GM19452 (cell line): Measurements from ENCODE around the gene KLK1.
A peak's percentile ranks its signal among the peaks of the same experiment; 100 is the strongest.
"Not testable (repeated sequence)": the region's sequence is repeated elsewhere in the genome, so short reads cannot be mapped to it uniquely, and the experiment has no call there.

Experiments used
- ATAC-seq: cut with Tn5 transposase; IDR thresholded peaks from one replicate; pipeline ENCODE4 v1.9.1; 2021; ENCODE audit not compliant: unreplicated experiment

KLK1 gene

DNA sequence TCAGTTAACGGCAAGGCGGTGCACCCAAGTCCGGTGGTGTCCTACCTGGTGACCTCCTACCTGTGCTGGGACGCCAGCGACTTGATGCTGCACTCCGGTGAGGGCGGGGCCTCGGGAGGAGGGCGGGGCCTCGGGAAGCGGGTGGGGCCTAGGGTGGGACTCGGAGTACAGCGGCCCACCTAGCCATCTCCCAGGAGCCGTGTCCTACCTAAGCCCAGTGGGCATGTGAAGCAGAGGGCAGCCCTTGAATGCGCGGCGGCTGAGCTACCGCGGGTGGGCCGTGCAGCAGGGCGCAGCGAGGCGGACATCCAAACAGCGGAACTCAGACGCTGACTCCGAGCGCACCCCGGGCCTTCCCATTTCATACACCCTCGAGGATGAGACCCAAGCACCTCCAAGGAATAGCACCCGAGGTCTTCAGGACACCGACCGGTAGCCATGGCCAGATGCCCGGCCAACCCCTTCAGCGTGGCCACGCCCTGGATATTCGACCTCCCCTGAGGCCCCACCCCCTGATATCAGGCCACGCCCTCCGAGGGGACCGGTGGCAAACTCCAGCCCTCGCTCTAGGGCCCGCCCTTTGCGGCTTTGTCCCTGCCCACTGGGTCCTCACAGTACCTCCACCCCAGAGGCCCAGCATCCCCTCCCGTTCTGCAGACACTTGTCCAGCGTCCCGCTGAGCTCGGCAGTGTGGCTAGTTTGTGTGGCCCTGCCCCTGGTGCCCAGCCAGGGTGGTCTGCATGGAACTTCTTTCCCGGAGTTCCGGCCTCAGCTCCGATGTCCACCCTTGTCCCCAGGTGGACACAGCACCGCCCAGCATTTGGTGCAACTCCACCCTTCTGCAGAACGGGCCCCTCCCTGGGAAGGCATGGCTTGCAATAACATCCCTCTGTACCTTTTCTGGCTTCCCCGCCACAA is 5.4 kb downstream of the KLK1 start:
- peak; percentile 65 for ATAC-seq

DNA sequence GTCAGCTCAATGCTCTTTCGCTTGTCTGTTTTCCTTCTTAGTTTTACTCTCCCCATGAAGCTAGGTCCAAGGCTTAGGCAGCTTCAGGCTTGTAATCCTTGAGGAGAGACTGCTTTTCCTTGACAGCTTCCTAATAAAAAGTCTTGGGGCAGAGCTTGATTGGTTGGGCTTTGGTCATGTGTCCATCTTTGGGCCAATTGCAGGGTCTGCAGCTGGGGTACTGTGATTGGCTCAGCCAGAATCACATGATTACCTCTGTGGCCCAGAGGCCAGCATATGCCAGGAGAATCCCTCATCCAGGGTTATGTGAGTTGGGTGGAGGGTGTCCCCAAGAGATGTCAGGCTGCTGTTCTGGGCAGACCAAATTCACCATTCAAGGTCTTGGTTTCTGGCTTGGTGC is 8.1 kb downstream of the KLK1 start:
- ATAC-seq: no peak

DNA sequence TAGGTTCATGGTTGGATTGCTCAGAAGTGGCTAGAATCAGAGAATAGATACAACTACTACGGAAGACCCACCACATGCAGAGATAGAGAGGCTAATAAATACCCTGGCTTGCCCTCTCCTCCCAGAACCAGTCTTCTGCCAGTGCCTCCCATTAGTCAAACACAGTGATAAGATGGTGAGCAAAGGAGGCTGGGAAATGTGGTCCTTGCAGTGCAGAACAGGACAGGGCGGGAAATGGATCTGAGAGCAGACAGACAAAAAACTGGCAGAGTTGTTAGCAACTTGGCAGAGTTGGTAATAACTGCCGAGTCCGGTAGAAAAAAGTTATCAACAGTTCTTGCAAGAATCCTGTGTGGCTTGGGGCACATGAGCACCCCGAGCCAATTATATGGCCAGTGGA is 8.7 kb downstream of the KLK1 start:
- ATAC-seq: no peak

DNA sequence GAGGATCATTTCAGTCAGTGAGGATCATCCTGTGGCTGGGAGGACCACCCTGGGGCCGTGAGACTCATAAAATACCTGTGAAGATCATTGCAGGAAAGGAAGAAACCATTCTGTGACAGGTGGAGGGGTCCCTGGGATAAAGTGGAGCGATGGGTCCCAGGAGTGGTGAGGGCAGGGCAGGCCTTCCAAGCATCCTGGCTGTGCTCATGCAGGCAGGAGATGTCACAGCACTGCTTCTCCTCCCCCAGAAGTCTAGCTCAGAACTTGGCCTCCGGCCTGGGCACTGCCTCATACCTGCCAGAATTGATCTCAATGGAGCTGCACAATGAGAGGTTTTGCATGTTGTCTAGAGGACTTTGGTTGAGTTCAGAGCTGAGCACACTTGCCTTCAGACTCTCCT is 11.1 kb downstream of the KLK1 start:
- no peak for ATAC-seq

DNA sequence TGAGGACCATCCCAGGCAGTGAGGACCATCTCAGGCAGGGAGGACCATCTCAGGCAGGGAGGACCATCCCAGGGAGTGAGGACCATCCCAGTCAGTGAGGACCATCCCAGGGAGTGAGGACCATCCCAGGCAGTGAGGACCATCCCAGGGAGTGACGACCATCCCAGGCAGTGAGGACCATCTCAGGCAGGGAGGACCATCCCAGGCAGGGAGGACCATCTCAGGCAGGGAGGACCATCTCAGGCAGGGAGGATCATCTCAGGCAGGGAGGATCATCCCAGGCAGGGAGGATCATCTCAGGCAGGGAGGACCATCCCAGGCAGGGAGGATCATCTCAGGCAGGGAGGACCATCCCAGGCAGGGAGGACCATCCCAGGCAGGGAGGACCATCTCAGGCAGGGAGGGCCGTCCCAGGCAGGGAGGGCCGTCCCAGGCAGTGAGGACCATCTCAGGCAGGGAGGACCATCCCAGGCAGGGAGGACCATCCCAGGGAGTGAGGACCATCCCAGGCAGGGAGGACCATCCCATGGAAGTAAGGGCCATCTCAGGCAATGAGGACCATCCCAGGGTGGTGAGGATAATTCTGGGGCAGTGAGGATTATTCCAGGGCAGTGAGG is 11.9 kb downstream of the KLK1 start:
- not testable (repeated sequence) for ATAC-seq

DNA sequence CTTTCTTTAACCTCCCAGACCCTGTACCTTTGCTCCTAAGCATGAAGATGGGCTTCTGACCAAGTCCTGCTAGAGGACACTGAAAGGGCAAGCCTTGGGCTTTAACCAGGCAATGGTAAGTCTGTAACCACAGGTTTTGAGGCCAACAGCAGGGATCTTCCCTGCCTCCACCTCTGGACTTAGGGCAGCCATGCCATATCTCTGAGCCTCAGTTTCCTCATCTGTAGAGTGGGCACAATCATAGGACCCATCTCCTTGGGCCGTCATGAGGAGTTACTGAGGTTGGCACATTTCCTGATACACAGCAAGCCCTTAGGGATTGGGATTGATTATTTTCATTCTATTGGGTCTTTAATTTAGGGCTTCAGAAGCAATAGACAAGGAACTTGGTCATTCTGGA is 14.7 kb downstream of the KLK1 start:
- ATAC-seq: no peak

GRCh38 chr19:50804420-50805272 is 18.9 kb downstream of the KLK1 start:
- ATAC-seq: peak; percentile 93

DNA sequence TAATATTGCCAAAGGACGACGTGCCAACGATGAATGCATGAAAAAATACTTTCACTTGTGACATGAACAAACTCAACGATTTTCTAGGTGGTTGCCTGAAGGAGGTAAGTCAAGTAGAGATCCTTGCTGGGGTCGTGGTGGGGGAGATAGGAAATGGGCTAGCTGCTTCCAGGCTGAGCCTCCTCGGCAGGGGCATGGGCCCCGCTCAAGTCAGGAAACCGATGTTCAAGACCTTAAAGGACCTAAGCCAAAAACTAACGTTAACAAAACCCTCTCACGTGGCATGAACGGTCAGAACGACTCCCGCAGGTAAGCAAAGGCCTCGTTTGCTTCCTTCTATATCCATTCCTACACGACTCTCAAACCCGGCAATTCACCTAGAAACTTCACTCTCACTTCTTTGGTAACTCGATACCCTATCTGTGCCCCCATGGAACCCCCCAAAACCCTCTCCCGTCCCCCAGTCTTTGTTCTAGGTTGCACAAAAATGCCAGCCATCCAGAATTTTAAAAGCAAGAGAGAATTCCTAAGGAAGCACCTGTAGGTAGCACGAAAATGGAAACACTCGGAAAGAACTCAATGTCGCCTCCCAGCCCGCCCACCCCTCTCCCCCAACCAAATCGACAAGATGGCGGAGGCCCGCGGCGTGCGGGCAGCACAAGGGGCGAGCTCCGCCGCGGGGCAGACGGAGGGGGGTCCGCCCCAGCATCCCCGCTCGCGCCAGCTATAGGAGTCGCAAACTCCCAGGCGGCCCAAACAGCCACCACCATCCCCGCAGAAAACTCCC is 19.8 kb downstream of the KLK1 start:
- no peak for ATAC-seq

DNA sequence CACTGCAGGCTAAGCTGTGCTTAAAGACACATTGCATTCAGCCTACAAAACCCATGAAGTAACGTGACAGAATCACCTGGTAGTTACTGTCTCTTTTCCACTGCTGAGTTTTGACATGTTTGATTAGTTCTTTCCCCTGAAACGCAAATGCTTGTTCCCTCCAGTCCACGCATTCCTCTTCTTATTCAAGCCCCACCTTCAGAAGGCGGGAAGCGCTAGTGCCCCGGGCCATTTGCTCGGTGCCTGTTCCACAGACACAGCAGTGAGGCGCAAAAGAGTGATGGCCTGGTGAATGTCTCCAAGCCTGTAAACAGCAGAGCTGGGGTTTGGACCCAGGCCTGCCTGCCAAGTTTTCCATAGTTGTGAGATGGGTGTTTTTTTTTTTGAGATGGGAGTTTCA is 22.5 kb downstream of the KLK1 start:
- ATAC-seq: no peak

- ATAC-seq: no peak
These were observed 24.1 kb downstream of the KLK1 start for GRCh38 chr19:50799547-50799851.

GRCh38 chr19:50798659-50799546 is 24.7 kb downstream of the KLK1 start:
- ATAC-seq: no peak

DNA sequence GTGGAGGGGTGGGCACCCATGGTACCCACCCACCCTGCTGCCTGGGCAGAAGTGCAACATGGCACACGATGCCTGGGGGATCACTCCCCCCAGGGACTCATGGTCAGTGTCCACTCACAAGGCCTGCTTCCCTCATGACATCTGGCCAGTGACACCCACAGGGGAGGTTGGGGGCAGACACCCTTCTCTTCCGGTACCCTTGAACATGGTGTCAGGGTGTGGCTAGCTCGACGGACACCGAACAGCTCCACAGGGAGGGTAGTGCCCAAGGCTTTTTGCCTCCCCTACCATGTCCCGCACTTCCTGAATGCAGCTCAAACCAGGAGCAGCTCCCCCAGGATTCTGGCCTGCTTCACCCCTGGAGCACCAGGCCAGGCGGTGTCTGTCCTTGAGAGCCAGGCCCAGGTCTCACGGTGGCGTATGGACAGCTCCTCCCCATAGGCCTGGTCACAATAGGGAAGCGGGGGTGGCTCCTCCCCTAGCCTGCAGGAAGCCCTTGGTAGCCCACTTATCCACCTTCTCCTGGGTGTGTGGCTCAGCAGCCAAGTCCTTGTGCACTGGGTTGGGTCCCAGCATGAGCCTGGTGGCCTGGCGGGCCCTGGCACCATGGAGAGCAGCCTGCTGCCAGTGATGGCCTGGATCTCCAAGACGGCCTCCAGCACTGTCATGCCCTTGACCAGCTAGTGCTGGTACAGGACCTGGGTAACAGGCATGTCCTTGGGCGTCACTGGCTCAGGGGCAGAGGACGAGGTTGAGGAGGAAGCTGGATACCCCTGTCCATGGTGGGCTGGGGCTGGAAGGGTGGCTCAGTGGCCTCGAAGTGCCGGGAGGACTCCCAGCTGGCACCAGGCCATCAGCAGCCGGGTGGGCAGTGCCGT is 25.6 kb downstream of the KLK1 start:
- ATAC-seq: no peak

DNA sequence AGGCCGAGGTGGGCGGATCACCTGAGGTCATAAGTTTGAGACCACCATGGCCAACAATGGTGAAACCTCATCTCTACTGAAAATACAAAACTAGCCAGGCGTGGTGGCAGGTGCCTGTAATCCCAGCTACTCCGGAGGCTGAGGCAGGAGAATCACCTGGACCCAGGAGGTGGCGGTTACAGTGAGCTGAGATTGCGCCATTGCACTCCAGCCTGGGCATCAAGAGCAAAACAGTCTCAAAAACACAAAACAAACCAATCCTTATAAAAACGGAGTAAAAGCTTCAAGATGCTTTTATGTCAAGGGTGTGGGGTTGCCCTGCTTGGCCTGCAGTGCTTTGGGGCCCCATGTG is 26.2 kb downstream of the KLK1 start:
- no peak for ATAC-seq

DNA sequence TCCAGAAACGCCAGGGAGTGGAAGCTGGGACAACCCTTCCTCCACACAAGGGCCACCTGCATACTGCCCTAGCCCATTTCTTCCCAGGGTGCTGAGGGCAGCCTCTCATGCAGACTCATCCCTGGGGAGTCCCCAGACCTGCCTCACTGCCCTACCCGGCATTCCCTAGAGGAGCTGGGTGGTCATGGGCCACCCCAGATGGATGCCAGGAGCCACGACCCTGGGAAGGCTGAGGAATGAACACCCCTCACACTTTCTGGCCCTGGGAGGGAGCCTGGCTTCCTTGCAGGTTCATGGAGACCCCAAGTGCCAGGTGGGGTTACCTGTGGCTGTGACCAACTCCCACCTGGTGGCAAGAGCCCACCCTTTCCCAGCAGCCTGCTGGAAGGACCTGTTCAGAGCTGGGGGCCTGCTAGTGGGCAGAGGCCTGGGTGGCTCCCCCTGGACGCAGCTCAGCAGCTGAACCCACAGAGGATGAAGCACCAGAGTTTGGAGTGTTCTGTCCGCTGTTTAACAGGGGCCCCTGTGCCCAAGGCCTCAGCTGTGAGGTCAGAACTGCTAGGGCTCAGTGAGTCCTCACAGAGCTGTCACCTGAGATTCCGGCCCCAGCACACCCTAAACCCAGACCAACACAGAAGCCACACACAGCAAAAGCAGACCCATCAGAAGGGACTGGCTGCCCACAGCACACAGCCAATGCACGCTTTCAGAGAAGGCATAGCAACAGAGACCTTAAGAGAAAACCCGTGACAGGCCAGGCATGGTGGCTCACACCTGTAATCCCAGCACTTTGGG is 26.8 kb downstream of the KLK1 start:
- no peak for ATAC-seq

DNA sequence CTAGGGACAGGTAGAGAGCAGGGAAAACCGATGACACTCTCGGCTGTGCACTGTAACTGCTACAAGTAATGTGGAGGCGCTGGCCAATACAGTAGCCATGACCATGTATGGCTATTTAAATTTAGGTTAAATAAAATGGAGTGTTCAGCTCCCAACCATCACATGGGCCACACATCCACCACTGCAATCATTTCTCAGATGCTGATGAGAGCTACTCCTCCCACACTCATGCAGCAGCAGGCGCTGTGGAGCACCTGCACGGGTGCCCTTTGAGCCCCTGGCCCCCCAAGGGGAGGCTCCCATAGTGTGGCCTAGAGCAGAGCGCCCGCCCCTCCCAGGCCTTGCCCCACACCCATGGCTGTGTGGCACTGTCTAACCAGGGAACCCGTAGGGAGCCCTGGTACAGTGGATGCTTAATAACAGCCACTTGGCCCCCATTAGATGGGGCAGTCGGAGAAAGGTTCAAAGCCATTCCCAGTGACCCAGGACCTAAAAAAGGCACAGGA is 27.4 kb downstream of the KLK1 start:
- ATAC-seq: no peak

DNA sequence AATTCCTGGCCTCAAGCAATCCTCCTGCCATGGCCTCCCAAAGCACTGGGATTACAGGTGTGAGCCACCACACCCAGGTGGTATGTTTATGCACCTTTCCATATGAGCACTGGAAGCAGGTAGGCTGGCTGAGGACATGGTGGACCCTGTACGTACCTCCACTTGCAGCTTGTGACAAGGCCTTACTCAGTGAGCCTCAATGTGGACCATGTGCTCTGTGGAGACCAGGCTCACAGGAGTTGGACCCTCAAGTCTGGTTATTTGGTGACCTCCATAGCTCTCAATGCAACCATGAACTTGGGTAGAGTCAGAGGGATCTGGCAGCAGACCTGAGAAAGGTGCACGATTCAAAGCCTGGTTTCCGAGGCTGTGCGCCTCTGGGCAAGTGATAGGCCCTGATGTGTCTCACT is 27.9 kb downstream of the KLK1 start:
- ATAC-seq: no peak

DNA sequence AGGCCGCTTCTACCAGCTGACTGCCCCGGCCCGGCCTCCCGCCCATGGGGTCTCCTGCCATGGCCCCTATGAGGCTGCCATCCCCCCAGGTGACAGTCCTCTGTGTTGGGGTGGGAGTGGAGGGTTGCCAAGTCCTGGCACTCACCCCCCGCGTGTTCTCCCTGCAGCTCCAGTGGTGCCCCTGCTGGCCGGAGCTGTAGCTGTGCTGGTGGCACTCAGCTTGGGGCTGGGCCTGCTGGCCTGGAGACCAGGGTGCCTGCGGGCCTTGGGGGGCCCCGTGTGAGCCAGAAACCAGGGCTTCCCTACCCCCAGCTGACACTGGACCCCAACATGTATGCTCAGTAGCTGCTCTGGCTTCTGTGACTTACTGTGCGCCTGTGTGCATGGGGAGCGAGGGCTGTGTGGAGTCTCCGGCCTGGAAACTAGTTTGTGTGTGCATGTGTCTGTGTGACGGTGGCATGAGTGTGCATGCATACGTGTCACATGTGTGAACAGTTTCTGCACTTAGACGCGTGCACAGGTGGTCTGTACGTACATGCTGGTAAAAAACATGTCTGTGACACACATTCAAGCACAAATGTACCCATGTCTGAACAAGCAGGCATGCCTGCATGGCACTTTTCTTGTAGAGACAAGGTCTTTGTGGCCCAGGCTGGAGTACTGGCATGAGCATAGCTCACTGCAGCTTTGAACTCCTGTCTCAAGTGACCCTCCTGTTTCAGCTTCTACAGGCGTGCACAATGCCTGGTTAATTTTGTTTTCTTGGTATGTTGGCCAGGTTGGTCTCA is 28.5 kb downstream of the KLK1 start:
- no peak for ATAC-seq
